DMS153 treated with DMSO at 0.1 percent for 48 hours (cell line): ENCODE data around the gene MCU.

ENCODE experiments used
- DNase-seq: peaks from one replicate; lab custom pipeline; 2025; ENCODE audit not compliant: unreplicated experiment; lab: John Stamatoyannopoulos, UW

MCU gene

GRCh38 chr10:72935361-72935760 is 243.4 kb downstream of the MCU start:
- no peak for DNase-seq
